Panc1 (cell line): Measurements from ENCODE around the gene HCN1. TPM values are rescaled to one million over a fixed set of nuclear protein-coding genes. Genes with fewer than 3 reads are reported as not detected.

Source experiments
- ATAC-seq: fragments of 200-7000 bp; cut with Tn5 transposase; 2 replicates; pipeline ENCODE4 v1.9.1; 2020; ENCODE audit warnings: mild to moderate bottlenecking, moderate library complexity
- BruUV-seq: library from RNA; stranded (reverse); fragments of 400-500 nt; replicated peaks from 2 replicates; lab custom pipeline; 2021; lab: Mats Ljungman, UMichigan
- CTCF ChIA-PET: fragments of 300-600 bp; sonication (Branson Sonifier 250); formaldehyde crosslinking; loops from one replicate; lab custom pipeline; 2022; ENCODE audit warnings: antibody characterized with exemption; lab: Charles Lee
- POLR2A ChIA-PET: fragments of 300-600 bp; sonication (Branson Sonifier 250); formaldehyde crosslinking; loops from one replicate; lab custom pipeline; 2022; ENCODE audit warnings: antibody characterized with exemption; lab: Charles Lee
- DNase-seq: peaks from one replicate; pipeline ENCODE4 v3.0.0-alpha.2; 2010; ENCODE audit warnings: low read depth, low spot score
- H3K27ac ChIP-seq: 2 replicates; pipeline ENCODE4 v1.5.1; 2011; ENCODE audit warnings: mild to moderate bottlenecking, low read length, inconsistent platforms
- H3K27me3 ChIP-seq: fragments of 200-500 bp; sonication (Bioruptor generic); 2 replicates; pipeline ENCODE4 v1.6.0; 2014; ENCODE audit warnings: low read length, inconsistent platforms; ENCODE audit not compliant: control insufficient read depth, insufficient read depth
- H3K36me3 ChIP-seq: fragments of 200-500 bp; sonication (Bioruptor generic); 2 replicates; pipeline ENCODE4 v1.5.1; 2014; ENCODE audit warnings: inconsistent platforms, mild to moderate bottlenecking, low read length, moderate library complexity; ENCODE audit not compliant: control insufficient read depth, insufficient read depth
- H3K4me1 ChIP-seq: 2 replicates; pipeline ENCODE4 v1.5.1; 2011; ENCODE audit warnings: inconsistent platforms, mild to moderate bottlenecking, low read length, moderate library complexity; ENCODE audit not compliant: control insufficient read depth, insufficient read depth
- H3K4me3 ChIP-seq, 2 experiments: 2 replicates each; pipeline ENCODE4 v1.5.1; 2011 to 2012; ENCODE audit warnings: low read depth in 2 of 2, low read length in 2 of 2, mild to moderate bottlenecking in 2 of 2, inconsistent platforms in 1 of 2, moderate library complexity in 1 of 2
- H3K9me3 ChIP-seq: fragments of 200-500 bp; sonication (Bioruptor generic); 2 replicates; pipeline ENCODE4 v1.5.1; 2014; ENCODE audit warnings: low read depth, mild to moderate bottlenecking, inconsistent platforms, low read length, moderate library complexity; ENCODE audit not compliant: control insufficient read depth, insufficient read depth
- CTCF ChIP-seq: fragments of 450-650 bp; IDR thresholded peaks from 2 replicates; pipeline ENCODE4 v1.5.1; 2017; ENCODE audit warnings: mild to moderate bottlenecking
- POLR2AphosphoS5 ChIP-seq: IDR thresholded peaks from 2 replicates; pipeline ENCODE4 v1.6.1; 2012; ENCODE audit warnings: mild to moderate bottlenecking, low read depth, low read length, moderate library complexity
- REST ChIP-seq, 2 experiments: IDR thresholded peaks; 2 replicates each; pipeline ENCODE4 v1.6.1; 2011 to 2012; ENCODE audit warnings: low read depth in 2 of 2, control low read depth in 1 of 2, low read length in 1 of 2, mild to moderate bottlenecking in 1 of 2, moderate library complexity in 1 of 2; ENCODE audit not compliant: insufficient read depth in 1 of 2
- SIN3A ChIP-seq: IDR thresholded peaks from 2 replicates; pipeline ENCODE4 v1.6.1; 2012; ENCODE audit warnings: low read depth, mild to moderate bottlenecking, low read length, moderate library complexity, borderline replicate concordance; ENCODE audit not compliant: insufficient read depth
- TCF7L2 ChIP-seq: IDR thresholded peaks from 2 replicates; pipeline ENCODE4 v1.6.1; 2011; ENCODE audit warnings: mild to moderate bottlenecking, low read depth, low read length, inconsistent platforms
- in situ Hi-C: cut with HindIII; loops from 2 replicates; pipeline ENCODE4 v1.10.0; 2016; ENCODE audit warnings: low sequenced_read_pairs, low pct_unique_long_range_greater_than_20kb
- intact Hi-C: fragments of 100-400 bp; cut with micrococcal nuclease; formaldehyde crosslinking; loops from one replicate; pipeline ENCODE4 v1.10.0; 2022; ENCODE audit not compliant: unreplicated experiment
- total RNA-seq: library from RNA; stranded (reverse); gene quantifications from one replicate; pipeline ENCODE4 v1.2.1, GENCODE V29; 2021; ENCODE audit not compliant: unreplicated experiment

The HCN1 gene
- total RNA-seq, 1 experiment from 2014 or later: 0.36 TPM

GRCh38 chr5:45411971-45412612, 284.1 kb downstream of the HCN1 start:
- no peaks in the 10 kb centered on the region for H3K36me3 ChIP-seq
- ChIA-PET POLR2A (no interaction called here), CTCF (no interaction called here)
- no peaks in the 10 kb centered on the region for H3K27me3 ChIP-seq
- in situ Hi-C loops (no loop called here), intact Hi-C loops (no loop called here)
- DNase-seq: no peak
- no peak for ATAC-seq
- TF ChIP-seq CTCF: no peak
- no peak for TF ChIP-seq TCF7L2
- no peak for TF ChIP-seq POLR2AphosphoS5
- no peak for TF ChIP-seq SIN3A
- TF ChIP-seq REST (IDR thresholded peaks at IDR 0.05; ENCODE audit: insufficient read depth in 1 of 2, low read depth in 2 of 2, low read length in 1 of 2): no peak
- H3K4me3 ChIP-seq: no peak overlapping the region
- no peaks in the 10 kb centered on the region for H3K9me3 ChIP-seq
- no peaks in the 10 kb centered on the region for H3K4me1 ChIP-seq
- BruUV-seq: no TSS peak
- H3K27ac ChIP-seq: no peak overlapping the region

- no peaks in the 10 kb centered on the region for H3K36me3 ChIP-seq
- H3K9me3 ChIP-seq: no peaks in the 10 kb centered on the region
- H3K4me1 ChIP-seq: no peaks in the 10 kb centered on the region
- DNase-seq (no peak), ATAC-seq (no peak)
- CTCF ChIA-PET: no interaction called here
- no peak overlapping the region for H3K27ac ChIP-seq
- POLR2A ChIA-PET: no interaction called here
- H3K27me3 ChIP-seq: no peaks in the 10 kb centered on the region
- in situ Hi-C loops (no loop called here), intact Hi-C loops (no loop called here)
- H3K4me3 ChIP-seq: no peak overlapping the region
- no TSS peak for BruUV-seq
- TF ChIP-seq SIN3A (no peak), REST (IDR thresholded peaks at IDR 0.05; ENCODE audit: insufficient read depth in 1 of 2, low read depth in 2 of 2, low read length in 1 of 2) (no peak)
Observed at GRCh38 chr5:45410304-45410995, 285.7 kb downstream of the HCN1 start.
